Renal cortex interstitium (tissue), 11 donors: ENCODE results near the gene TDRD10. TPM values are rescaled to one million over a fixed set of nuclear protein-coding genes. Genes with fewer than 3 reads are reported as not detected.

Experiments
- DNase-seq, 11 donors: peaks; one replicate each; pipeline ENCODE4 v3.0.0-alpha.2; 2013; ENCODE audit warnings: low read depth in 9 of 11, low spot score in 4 of 11; ENCODE audit errors: extremely low read depth in 1 of 11
- polyA plus RNA-seq, 3 donors: library from polyadenylated mRNA; unstranded; fragments of 120-200 nt; gene quantifications; one replicate each; pipeline ENCODE4 v1.2.1, GENCODE V29; 2013; ENCODE audit not compliant: insufficient read length in 3 of 3

Gene TDRD10
- polyA plus RNA-seq, 3 donors = 0.93 to 2.2 (median 1.0) TPM

DNA sequence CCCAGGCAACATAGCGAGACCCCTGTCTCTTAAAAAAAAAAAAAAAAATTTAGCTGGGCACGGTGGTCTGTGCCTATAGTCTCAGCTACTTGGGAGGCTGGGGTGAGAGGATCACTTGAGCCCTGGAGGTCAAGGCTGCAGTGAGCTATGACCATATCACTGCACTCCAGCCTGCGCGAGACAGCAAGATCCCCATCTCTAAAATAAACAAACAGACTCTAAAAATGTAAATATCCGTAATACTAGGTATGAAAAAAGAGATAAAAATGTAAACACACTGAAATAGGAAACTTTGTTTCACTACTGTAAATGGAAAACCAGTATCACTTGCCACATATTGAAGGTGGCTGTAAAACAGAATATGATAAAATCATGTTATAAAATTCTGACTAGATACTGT is 88.7 kb downstream of the TDRD10 start:
- DNase-seq = no peak

DNA sequence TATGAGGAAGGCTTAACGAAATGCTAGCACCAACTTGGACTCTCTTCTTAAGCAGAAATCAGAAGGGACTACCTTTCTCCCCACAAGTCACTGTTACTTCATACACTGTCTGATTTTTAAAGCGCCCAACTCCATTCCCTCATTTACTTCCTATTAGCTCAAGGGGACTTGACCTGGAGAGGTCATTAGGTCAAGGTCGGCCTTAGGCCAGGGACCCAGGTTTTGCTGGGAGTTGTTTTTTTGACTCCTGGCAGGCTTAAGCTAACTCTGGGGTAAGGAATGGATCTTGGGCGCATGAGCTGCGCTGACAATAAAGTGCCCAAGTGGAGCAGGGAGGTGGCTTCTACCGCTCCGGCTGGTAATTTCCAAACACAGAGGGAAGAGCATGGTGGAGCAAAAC is 89.2 kb downstream of the TDRD10 start:
- no peak for DNase-seq

DNA sequence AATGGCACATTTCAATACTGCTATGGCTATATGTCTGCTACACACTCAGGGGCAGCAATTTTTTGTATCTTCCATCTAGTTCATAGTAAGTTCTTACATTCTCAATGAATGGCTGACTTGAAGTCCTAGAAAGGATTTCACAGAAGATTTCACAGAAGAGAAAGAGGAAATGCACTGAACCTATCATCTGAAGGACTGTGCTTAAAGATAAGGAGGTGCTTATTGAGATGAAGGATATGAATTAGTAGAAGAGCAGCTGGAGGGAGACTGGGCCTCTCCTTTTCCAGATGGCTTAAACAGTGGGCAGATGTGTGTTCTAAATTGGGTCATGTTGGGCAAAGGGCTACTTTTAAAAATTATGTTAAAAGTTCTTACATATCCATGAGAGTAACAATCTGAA is 91.4 kb downstream of the TDRD10 start:
- no peak for DNase-seq

DNA sequence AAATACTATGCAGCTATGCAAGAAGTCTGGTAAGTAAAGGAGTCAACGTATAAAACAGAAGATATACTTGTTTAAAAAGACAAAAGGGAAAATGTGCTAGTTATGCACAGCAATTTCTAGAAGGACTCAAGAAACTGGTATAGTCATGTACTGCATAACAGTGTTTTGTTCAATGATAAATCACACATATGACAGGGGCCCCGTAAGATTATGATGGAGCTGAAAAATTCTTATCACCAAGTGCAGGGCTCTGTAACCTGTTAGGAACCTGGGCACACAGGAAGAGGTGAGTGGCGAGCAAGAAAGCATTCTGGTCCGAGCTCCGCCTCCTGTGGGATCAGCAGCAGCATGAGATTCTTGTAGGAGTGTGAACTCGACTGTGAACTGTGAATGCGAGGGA is 92.8 kb downstream of the TDRD10 start:
- DNase-seq = no peak

DNA sequence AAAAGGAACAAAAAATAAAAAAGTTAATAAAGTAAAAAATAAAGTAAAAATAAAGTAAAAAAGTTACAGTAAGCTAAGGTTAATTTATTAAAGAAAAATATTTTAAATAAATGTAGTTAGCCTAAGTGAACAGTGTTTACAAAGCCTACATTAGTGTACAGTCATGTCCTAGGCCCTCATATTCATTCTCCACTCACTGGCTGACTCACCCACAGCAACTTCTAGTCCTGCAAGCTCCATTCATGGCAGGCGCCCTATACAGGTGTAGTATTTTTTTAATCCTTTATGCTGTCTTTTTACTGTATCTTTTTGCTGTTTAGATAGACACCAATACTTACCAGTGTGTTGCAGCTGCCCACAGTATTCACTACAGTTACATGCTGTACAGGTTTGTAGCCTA is 93.6 kb downstream of the TDRD10 start:
- no peak for DNase-seq

Other genes with a start within 250 kb of the TDRD10 start
- gene HAX1, start 229.6 kb upstream of the TDRD10 start, polyA plus RNA-seq = 10 to 100 TPM; 77.6 to 83.4 (median 79.7) TPM
- under 1 TPM; 0.09 to 0.14 (median 0.09) TPM for gene AQP10, start 181.1 kb upstream of the TDRD10 start, polyA plus RNA-seq
- gene ATP8B2, start 176.7 kb upstream of the TDRD10 start, polyA plus RNA-seq = 10 to 100 TPM; 25.1 to 28.1 (median 25.7) TPM
- gene IL6R, start 96.9 kb upstream of the TDRD10 start, polyA plus RNA-seq = 1 to 10 TPM; 6.5 to 8.2 (median 6.8) TPM
- gene SHE, start 193 bp downstream of the TDRD10 start, polyA plus RNA-seq = 10 to 100 TPM in 2 of 3 donors, 1 to 10 TPM in 1; 9.9 to 12.3 (median 10.4) TPM
- 100 to 1,000 TPM in 2 of 3 donors, 10 to 100 TPM in 1; 99.9 to 118 (median 116) TPM for gene UBE2Q1, start 56.4 kb downstream of the TDRD10 start, polyA plus RNA-seq
- gene CHRNB2, start 65.6 kb downstream of the TDRD10 start, polyA plus RNA-seq = under 1 TPM; 0.41 to 0.61 (median 0.43) TPM
- 100 to 1,000 TPM; 144 to 150 (median 146) TPM for gene ADAR, start 106.0 kb downstream of the TDRD10 start, polyA plus RNA-seq